ENCODE measurements around the gene DGKG. TPM values are rescaled to one million over a fixed set of nuclear protein-coding genes. Genes with fewer than 3 reads are reported as not detected.

DGKG gene
- total and polyA plus RNA-seq, 10 of the 15 experiments (the other 5 are each of a cell fraction or from before 2014, with no cell fraction given) = 0.39 to 6.2 (median 4.7) TPM

- TF ChIP-seq STAT1 (conservative IDR thresholded peaks at IDR 0.05) (no peak), BMI1 (IDR thresholded peaks at IDR 0.05; ENCODE audit: borderline replicate concordance) (no peak), ZNF384 (IDR thresholded peaks at IDR 0.05; ENCODE audit: borderline replicate concordance, low read depth, low read length) (peak; percentile 66; the same call in 1 of the 2 replicates), ZNF207 (IDR thresholded peaks at IDR 0.05; ENCODE audit: borderline replicate concordance) (no peak), USF2 (IDR thresholded peaks at IDR 0.05; ENCODE audit: borderline replicate concordance, low read depth, low read length) (no peak), NKRF (conservative IDR thresholded peaks at IDR 0.05) (no peak), SUPT20H (IDR thresholded peaks at IDR 0.05; ENCODE audit: borderline replicate concordance, control insufficient read depth, low read depth, low read length) (no peak), HSF1 (IDR thresholded peaks at IDR 0.05; ENCODE audit: low read depth, low read length) (no peak), EED (IDR thresholded peaks at IDR 0.05; ENCODE audit: low read depth) (peak; percentile 46; the same call in 1 of the 2 replicates), ZZZ3 (IDR thresholded peaks at IDR 0.05; ENCODE audit: control insufficient read depth, insufficient read length, low read depth) (no peak), SIX5 (IDR thresholded peaks at IDR 0.05; ENCODE audit: low read depth, low read length, severe bottlenecking) (no peak), RELA (IDR thresholded peaks at IDR 0.05; ENCODE audit: borderline replicate concordance, partially characterized antibody) (no peak), SKIL (IDR thresholded peaks at IDR 0.05; ENCODE audit: low read depth, poor library complexity, severe bottlenecking) (peak; percentile 38), ZNF217 (IDR thresholded peaks at IDR 0.05) (no peak), STAT3 (IDR thresholded peaks at IDR 0.05; ENCODE audit: low read depth, low read length) (no peak), ATF2 (IDR thresholded peaks at IDR 0.05; ENCODE audit: low read length) (peak; percentile 90), HDGF (IDR thresholded peaks at IDR 0.05) (no peak), SMC3 (IDR thresholded peaks at IDR 0.05; ENCODE audit: borderline replicate concordance, low read length) (no peak), MTA2 (IDR thresholded peaks at IDR 0.05; ENCODE audit: low read depth) (peak; percentile 83), TCF12 (IDR thresholded peaks at IDR 0.05; ENCODE audit: low read depth, low read length) (no peak), ZBED1 (IDR thresholded peaks at IDR 0.05; ENCODE audit: borderline replicate concordance) (0 out of 2 replicates have a peak, but pooled peaks have one; percentile 51), SUZ12 (IDR thresholded peaks at IDR 0.05; ENCODE audit: unreplicated experiment) (no peak), NR2C2 (IDR thresholded peaks at IDR 0.05; ENCODE audit: borderline replicate concordance, control insufficient read depth, insufficient read length, low read depth) (no peak), CBX5 (IDR thresholded peaks at IDR 0.05; ENCODE audit: low read depth) (no peak), GABPA (IDR thresholded peaks at IDR 0.05; ENCODE audit: low read depth) (peak; percentile 64)
Observed at GRCh38 chr3:186152889-186153292, 209.1 kb downstream of the DGKG start (continued).
